ENCODE results near the gene FPR3.
A peak's percentile ranks its signal among the peaks of the same experiment; 100 is the strongest.

Gene FPR3

GRCh38 chr19:51822946-51823345 lies 28.0 kb downstream of the FPR3 start:
- H3K36me3 ChIP-seq: no peaks in the 10 kb centered on the region
- peaks cover 0 to 1% (median 0%) of the 10 kb centered on the region in 4 donors for H3K4me1 ChIP-seq
- intact Hi-C loops (cut with DNase I; ENCODE audit: low total_unique reads): no loop called here
- no peak overlapping the region for H3K4me3 ChIP-seq
- H3K27me3 ChIP-seq: no peaks in the 10 kb centered on the region
- peaks cover 0 to 11% (median 0%) of the 10 kb centered on the region in 3 donors for H3K9me3 ChIP-seq
- TF ChIP-seq CTCF (IDR thresholded peaks at IDR 0.05): no peak
- H3K27ac ChIP-seq: no peak overlapping the region
- no peak for DNase-seq

- TF ChIP-seq CTCF (IDR thresholded peaks at IDR 0.05): no peak
- no peak overlapping the region for H3K4me3 ChIP-seq
- intact Hi-C loops (cut with DNase I; ENCODE audit: low total_unique reads): no loop called here
- no peaks in the 10 kb centered on the region for H3K4me1 ChIP-seq
- no peaks in the 10 kb centered on the region for H3K36me3 ChIP-seq
- H3K27ac ChIP-seq: no peak overlapping the region
- no peaks in the 10 kb centered on the region for H3K27me3 ChIP-seq
- DNase-seq: peak in 1 of 2 donors; percentile 27
- H3K9me3 ChIP-seq: peaks cover 0 to 11% (median 0%) of the 10 kb centered on the region in 3 donors
Observed at GRCh38 chr19:51824281-51825005, 29.5 kb downstream of the FPR3 start.

GRCh38 chr19:51830274-51830673 lies 35.3 kb downstream of the FPR3 start:
- Histone ChIP-seq H3K27ac (no peak overlapping the region), H3K4me1 (no peaks in the 10 kb centered on the region), H3K9me3 (peaks cover 0 to 11% (median 0%) of the 10 kb centered on the region in 3 donors), H3K27me3 (no peaks in the 10 kb centered on the region), H3K36me3 (no peaks in the 10 kb centered on the region), H3K4me3 (no peak overlapping the region)
- TF ChIP-seq CTCF (IDR thresholded peaks at IDR 0.05): no peak
- no peak for DNase-seq
- intact Hi-C loops (cut with DNase I; ENCODE audit: low total_unique reads): no loop called here

DNA sequence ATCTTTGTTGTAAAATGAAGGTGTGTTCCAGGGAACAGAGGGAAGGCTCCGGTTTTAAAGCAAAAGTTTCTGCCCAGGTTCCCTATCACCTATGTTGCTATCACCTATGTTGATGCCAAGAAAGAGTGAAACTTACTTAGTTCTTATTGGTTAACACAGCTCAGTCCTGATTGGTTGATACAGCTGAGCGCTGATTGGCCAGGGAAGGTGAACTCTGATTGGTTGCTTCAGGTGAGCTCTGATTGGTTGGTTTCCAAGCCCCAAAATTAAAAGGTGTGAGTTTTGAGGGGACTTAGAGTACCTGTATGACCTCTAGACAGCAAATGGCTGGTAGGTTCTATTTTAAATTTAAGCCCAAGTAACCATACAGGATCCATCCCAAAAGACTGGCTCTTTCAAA lies 42.2 kb downstream of the FPR3 start:
- no peak for TF ChIP-seq CTCF (IDR thresholded peaks at IDR 0.05)
- intact Hi-C loops (cut with DNase I; ENCODE audit: low total_unique reads): no loop called here
- no peaks in the 10 kb centered on the region for H3K27me3 ChIP-seq
- H3K36me3 ChIP-seq: peaks cover 0 to 5% (median 0%) of the 10 kb centered on the region in 3 donors
- DNase-seq: no peak
- no peak overlapping the region for H3K27ac ChIP-seq
- H3K4me1 ChIP-seq: no peaks in the 10 kb centered on the region
- H3K4me3 ChIP-seq: no peak overlapping the region
- no peaks in the 10 kb centered on the region for H3K9me3 ChIP-seq

DNA sequence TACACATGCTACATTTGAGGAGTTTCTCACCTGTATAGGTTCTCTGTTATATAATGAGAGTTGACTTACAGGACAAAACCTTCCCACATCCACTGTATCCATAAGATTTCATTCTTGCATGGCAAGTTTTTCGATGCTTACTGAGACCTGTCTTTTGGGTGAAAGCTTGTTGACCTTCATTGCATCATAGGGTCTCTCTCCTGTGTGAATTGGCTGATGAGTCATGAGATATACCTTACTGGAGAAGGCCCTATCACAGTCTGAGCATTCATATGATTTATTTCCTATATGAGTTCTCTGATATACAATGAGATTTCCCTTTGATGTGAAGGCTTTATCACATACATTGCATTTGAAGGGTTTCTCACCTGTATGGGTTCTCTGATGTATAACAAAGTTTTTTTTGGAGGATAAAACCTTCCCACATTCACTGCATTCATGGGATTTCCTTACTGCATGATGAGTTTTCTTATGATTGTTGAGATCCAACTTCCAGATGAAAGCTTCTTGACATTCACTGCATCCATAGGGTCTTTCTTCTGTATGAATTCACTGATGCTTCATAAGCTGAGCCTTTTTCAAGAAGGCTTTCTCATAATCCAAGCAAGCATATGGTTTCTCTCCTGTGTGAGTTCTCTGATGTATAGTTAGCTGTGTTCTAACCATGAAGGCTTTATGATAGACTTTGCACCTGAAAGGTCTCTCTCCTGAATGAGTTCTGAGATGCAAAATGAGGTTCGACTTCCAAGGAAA lies 67.1 kb downstream of the FPR3 start:
- no peak for DNase-seq
- TF ChIP-seq CTCF (IDR thresholded peaks at IDR 0.05): no peak
- Histone ChIP-seq H3K4me1 (no peaks in the 10 kb centered on the region), H3K27ac (no peak overlapping the region), H3K4me3 (no peak overlapping the region), H3K36me3 (peaks cover 23 to 77% (median 68%) of the 10 kb centered on the region in 3 donors), H3K9me3 (peaks cover 21 to 99% (median 82%) of the 10 kb centered on the region in 3 donors), H3K27me3 (no peaks in the 10 kb centered on the region)
- intact Hi-C loops (cut with DNase I; ENCODE audit: low total_unique reads): no loop called here

Data from tibial artery (tissue), 4 donors.